DOHH2 (cell line): ENCODE measurements around the gene MGME1.

Source experiments
- H3F3A ChIP-seq: fragments of 200-600 bp; sonication (generic), shearing (Covaris generic); 2 replicates; pipeline ENCODE4 v1.6.0; 2016; ENCODE audit warnings: antibody characterized with exemption, mild to moderate bottlenecking; ENCODE audit not compliant: control insufficient read depth, insufficient read depth
- H3K27ac ChIP-seq: fragments of 200-600 bp; sonication (generic); 2 replicates; pipeline ENCODE4 v1.5.1; 2014; ENCODE audit warnings: low read depth, mild to moderate bottlenecking, low read length, moderate library complexity
- H3K27me3 ChIP-seq: fragments of 200-600 bp; sonication (generic); 2 replicates; pipeline ENCODE4 v1.6.1; 2014; ENCODE audit warnings: mild to moderate bottlenecking, low read length, mixed read lengths; ENCODE audit not compliant: control insufficient read depth
- H3K36me3 ChIP-seq: fragments of 200-600 bp; sonication (generic); 2 replicates; pipeline ENCODE4 v1.6.1; 2014; ENCODE audit warnings: mild to moderate bottlenecking, low read length, moderate library complexity, mixed read lengths; ENCODE audit not compliant: control insufficient read depth
- H3K4me1 ChIP-seq: fragments of 200-600 bp; sonication (generic); 2 replicates; pipeline ENCODE4 v1.6.1; 2014; ENCODE audit warnings: mild to moderate bottlenecking, low read length, mixed read lengths; ENCODE audit not compliant: control insufficient read depth
- H3K4me2 ChIP-seq: fragments of 200-600 bp; sonication (generic); 2 replicates; pipeline ENCODE4 v1.6.0; 2014; ENCODE audit warnings: mild to moderate bottlenecking, low read length, moderate library complexity
- H3K4me3 ChIP-seq: fragments of 200-600 bp; sonication (generic); 2 replicates; pipeline ENCODE4 v1.5.1; 2014; ENCODE audit warnings: mild to moderate bottlenecking, low read length, mixed read lengths
- H3K79me2 ChIP-seq: fragments of 200-600 bp; sonication (generic); 2 replicates; pipeline ENCODE4 v1.6.1; 2014; ENCODE audit warnings: mild to moderate bottlenecking, low read length, mixed read lengths; ENCODE audit not compliant: control insufficient read depth
- H3K9me2 ChIP-seq: fragments of 200-600 bp; sonication (generic); replicated peaks from 2 replicates; pipeline ENCODE4 v1.6.1; 2014; ENCODE audit warnings: mild to moderate bottlenecking, low read length, mixed read lengths; ENCODE audit not compliant: control insufficient read depth
- H3K9me3 ChIP-seq: fragments of 200-600 bp; sonication (generic); 2 replicates; pipeline ENCODE4 v1.6.1; 2014; ENCODE audit warnings: antibody characterized with exemption, low read length, mixed read lengths; ENCODE audit not compliant: control insufficient read depth, insufficient read depth
- H4K20me1 ChIP-seq: fragments of 200-600 bp; sonication (generic); 2 replicates; pipeline ENCODE4 v1.6.0; 2014; ENCODE audit warnings: low read depth, mild to moderate bottlenecking, antibody characterized with exemption, low read length, moderate library complexity; ENCODE audit not compliant: control insufficient read depth, insufficient read depth
- CTCF ChIP-seq: fragments of 200-600 bp; sonication (generic); IDR thresholded peaks from one replicate; pipeline ENCODE4 v1.5.1; 2014; ENCODE audit warnings: antibody characterized with exemption, mild to moderate bottlenecking, low read depth, low read length; ENCODE audit not compliant: poor library complexity, severe bottlenecking
- EZH2phosphoT487 ChIP-seq: fragments of 200-600 bp; sonication (generic); IDR thresholded peaks from 2 replicates; pipeline ENCODE4 v1.6.1; 2017; ENCODE audit warnings: borderline replicate concordance, mild to moderate bottlenecking, antibody characterized with exemption, low read length, moderate library complexity, mixed read lengths

MGME1 gene

GRCh38 chr20:17931513-17931912 is 37.3 kb upstream of the MGME1 start:
- H3K9me3 ChIP-seq: no peaks in the 10 kb centered on the region
- no peaks in the 10 kb centered on the region for H4K20me1 ChIP-seq
- no peak overlapping the region for H3K4me3 ChIP-seq
- no peak overlapping the region for H3K27ac ChIP-seq
- no peaks in the 10 kb centered on the region for H3K36me3 ChIP-seq
- no peak overlapping the region for H3K4me2 ChIP-seq
- H3K9me2 ChIP-seq: no peaks in the 10 kb centered on the region
- TF ChIP-seq CTCF (no peak), EZH2phosphoT487 (no peak)
- H3K27me3 ChIP-seq: peaks cover under 1% of the 10 kb centered on the region; the same call in 1 of the 2 replicates
- H3K4me1 ChIP-seq: peaks cover 16% of the 10 kb centered on the region
- no peaks in the 10 kb centered on the region for H3K79me2 ChIP-seq
- no peaks in the 10 kb centered on the region; the same call in 1 of the 2 replicates for H3F3A ChIP-seq

DNA sequence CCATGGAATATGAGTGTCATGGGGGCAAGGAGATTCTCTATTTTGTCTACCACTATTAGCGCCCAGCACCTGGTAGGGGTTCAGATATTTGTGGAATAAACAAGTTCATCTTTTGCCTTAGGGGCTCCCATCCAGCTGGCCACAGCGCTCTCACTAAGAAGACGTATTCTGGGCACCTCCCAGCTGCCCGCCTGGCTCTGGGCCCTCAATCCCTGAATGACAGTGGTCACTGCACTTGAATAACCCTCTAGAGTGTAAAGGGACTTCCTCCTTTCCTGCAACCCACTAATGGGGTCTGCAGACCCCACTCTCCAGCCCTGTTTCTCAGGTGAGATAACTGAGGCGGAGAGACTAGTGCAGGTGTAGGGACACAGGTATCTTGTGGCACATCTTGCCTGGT is 36.4 kb upstream of the MGME1 start:
- Histone ChIP-seq H4K20me1 (no peaks in the 10 kb centered on the region), H3K79me2 (no peaks in the 10 kb centered on the region), H3K4me1 (peaks cover 14% of the 10 kb centered on the region), H3K4me3 (no peak overlapping the region), H3K9me2 (no peaks in the 10 kb centered on the region), H3K36me3 (no peaks in the 10 kb centered on the region), H3K4me2 (no peak overlapping the region), H3K27me3 (no peaks in the 10 kb centered on the region), H3F3A (no peaks in the 10 kb centered on the region; the same call in 1 of the 2 replicates), H3K27ac (no peak overlapping the region), H3K9me3 (no peaks in the 10 kb centered on the region)
- TF ChIP-seq CTCF (no peak), EZH2phosphoT487 (no peak)

GRCh38 chr20:17933121-17933520 is 35.7 kb upstream of the MGME1 start:
- no peak overlapping the region for H3K4me2 ChIP-seq
- TF ChIP-seq CTCF (no peak), EZH2phosphoT487 (no peak)
- H3F3A ChIP-seq: peaks cover 3% of the 10 kb centered on the region
- H3K27me3 ChIP-seq: no peaks in the 10 kb centered on the region
- no peaks in the 10 kb centered on the region for H3K9me2 ChIP-seq
- no peak overlapping the region for H3K4me3 ChIP-seq
- no peaks in the 10 kb centered on the region for H4K20me1 ChIP-seq
- no peaks in the 10 kb centered on the region for H3K36me3 ChIP-seq
- no peaks in the 10 kb centered on the region for H3K9me3 ChIP-seq
- H3K27ac ChIP-seq: no peak overlapping the region
- no peaks in the 10 kb centered on the region for H3K79me2 ChIP-seq
- peaks cover 14% of the 10 kb centered on the region for H3K4me1 ChIP-seq

DNA sequence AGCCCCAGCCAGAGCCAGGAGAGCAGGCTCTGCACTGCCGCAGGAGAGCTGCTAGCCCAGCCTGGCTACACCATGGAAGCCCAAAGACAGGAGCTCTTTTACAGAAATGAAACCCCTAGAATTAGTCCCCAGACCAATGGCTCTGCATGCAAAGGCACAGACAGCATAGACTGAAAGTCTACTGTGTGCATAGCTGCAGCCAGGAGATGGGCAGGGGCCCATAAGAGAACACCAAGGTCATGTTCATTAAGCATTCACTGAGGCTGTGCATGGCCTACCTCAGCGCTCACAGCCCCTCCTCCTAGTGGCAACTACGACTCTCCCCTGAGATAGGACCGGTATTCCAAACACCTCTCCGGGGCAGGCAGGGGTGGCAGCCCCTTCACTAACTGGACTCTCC is 35.1 kb upstream of the MGME1 start:
- Histone ChIP-seq H3K79me2 (no peaks in the 10 kb centered on the region), H3K9me2 (no peaks in the 10 kb centered on the region), H3F3A (peaks cover 9% of the 10 kb centered on the region), H3K4me1 (peaks cover 14% of the 10 kb centered on the region), H4K20me1 (no peaks in the 10 kb centered on the region), H3K27ac (no peak overlapping the region), H3K9me3 (no peaks in the 10 kb centered on the region), H3K4me2 (no peak overlapping the region), H3K4me3 (no peak overlapping the region), H3K36me3 (no peaks in the 10 kb centered on the region), H3K27me3 (no peaks in the 10 kb centered on the region)
- no peak for TF ChIP-seq CTCF
- no peak for TF ChIP-seq EZH2phosphoT487
